ENCODE results near the gene VPS35L.

- TF ChIP-seq CTCF (IDR thresholded peaks at IDR 0.05; ENCODE audit: low read depth, low read length, poor library complexity, severe bottlenecking): no peak
- TF ChIP-seq EZH2phosphoT487 (IDR thresholded peaks at IDR 0.05; ENCODE audit: borderline replicate concordance, low read length): no peak
Measured at GRCh38 chr16:19705843-19706242, 150.3 kb downstream of the VPS35L start.

Measured in DOHH2 (cell line).